IMR-90 (cell line): Measurements from ENCODE around the gene ULK2. TPM values are rescaled to one million over a fixed set of nuclear protein-coding genes. Genes with fewer than 3 reads are reported as not detected.

Source experiments
- ATAC-seq: fragments of 200-7000 bp; cut with Tn5 transposase; 2 replicates; pipeline ENCODE4 v1.9.1; 2020; ENCODE audit warnings: low read depth, mild to moderate bottlenecking, moderate library complexity
- BruUV-seq: library from RNA; stranded (reverse); fragments of 400-500 nt; replicated peaks from 2 replicates; lab custom pipeline; 2021; lab: Mats Ljungman, UMichigan
- CTCF ChIA-PET: fragments of 300-600 bp; formaldehyde crosslinking; extraction: SDS; loops from one replicate; lab custom pipeline; 2021; ENCODE audit warnings: antibody characterized with exemption; lab: Yijun Ruan, JAX
- POLR2A ChIA-PET: fragments of 300-600 bp; sonication (Branson Sonifier 250); formaldehyde crosslinking; loops from one replicate; lab custom pipeline; 2022; ENCODE audit warnings: antibody characterized with exemption; ENCODE audit not compliant: unreplicated experiment; lab: Charles Lee
- DNase-seq: peaks from one replicate; pipeline ENCODE4 v3.0.0; 2013
- H2AFZ ChIP-seq: replicated peaks from 2 replicates; pipeline ENCODE3; 2013; ENCODE audit warnings: low read length, mild to moderate bottlenecking; ENCODE audit not compliant: poor library complexity
- H2AK5ac ChIP-seq: 2 replicates; pipeline ENCODE4 v1.6.1; 2013; ENCODE audit warnings: low read depth, low read length, inconsistent platforms
- H2AK9ac ChIP-seq: replicated peaks from 2 replicates; pipeline ENCODE3; 2013; ENCODE audit warnings: mild to moderate bottlenecking, low read depth, low read length, moderate library complexity; ENCODE audit not compliant: poor library complexity
- H2BK120ac ChIP-seq: 2 replicates; pipeline ENCODE4 v1.6.1; 2013; ENCODE audit warnings: low read depth, low read length, inconsistent platforms
- H2BK15ac ChIP-seq: 3 replicates; pipeline ENCODE4 v1.6.1; 2013; ENCODE audit warnings: low read depth, low read length, inconsistent platforms
- H2BK20ac ChIP-seq: 2 replicates; pipeline ENCODE4 v1.6.1; 2013; ENCODE audit warnings: low read depth, mild to moderate bottlenecking, inconsistent platforms, low read length, moderate library complexity
- H2BK5ac ChIP-seq: 2 replicates; pipeline ENCODE4 v1.6.1; 2013; ENCODE audit warnings: mild to moderate bottlenecking, low read depth, low read length, inconsistent platforms; ENCODE audit not compliant: poor library complexity, severe bottlenecking
- H3K14ac ChIP-seq: replicated peaks from 2 replicates; pipeline ENCODE4 v1.6.1; 2013; ENCODE audit warnings: low read depth, low read length, inconsistent platforms
- H3K18ac ChIP-seq: 2 replicates; pipeline ENCODE4 v1.6.1; 2013; ENCODE audit warnings: low read depth, low read length, control low read depth
- H3K23ac ChIP-seq: 2 replicates; pipeline ENCODE4 v1.6.1; 2013; ENCODE audit warnings: low read depth, low read length, inconsistent platforms
- H3K27ac ChIP-seq: 2 replicates; pipeline ENCODE4 v1.5.1; 2013; ENCODE audit warnings: mild to moderate bottlenecking, control low read depth, low read length; ENCODE audit not compliant: insufficient read depth
- H3K27me3 ChIP-seq: 2 replicates; pipeline ENCODE4 v1.6.1; 2013; ENCODE audit warnings: low read length; ENCODE audit not compliant: control insufficient read depth, insufficient read depth
- H3K36me3 ChIP-seq: 2 replicates; pipeline ENCODE4 v1.6.1; 2013; ENCODE audit warnings: low read length, mixed read lengths; ENCODE audit not compliant: control insufficient read depth, insufficient read depth
- H3K4ac ChIP-seq: 2 replicates; pipeline ENCODE4 v1.6.1; 2013; ENCODE audit warnings: low read depth, low read length, inconsistent platforms
- H3K4me1 ChIP-seq: 2 replicates; pipeline ENCODE4 v1.6.1; 2013; ENCODE audit warnings: low read length, mixed read lengths; ENCODE audit not compliant: control insufficient read depth, insufficient read depth
- H3K4me2 ChIP-seq: 2 replicates; pipeline ENCODE4 v1.6.1; 2013; ENCODE audit warnings: low read depth, mild to moderate bottlenecking, control low read depth, low read length, moderate library complexity
- H3K4me3 ChIP-seq: 2 replicates; pipeline ENCODE4 v1.5.1; 2013; ENCODE audit warnings: low read depth, mild to moderate bottlenecking, control low read depth, low read length, moderate library complexity; ENCODE audit not compliant: insufficient read depth
- H3K56ac ChIP-seq: 2 replicates; pipeline ENCODE4 v1.6.1; 2013; ENCODE audit warnings: low read length, inconsistent platforms; ENCODE audit not compliant: insufficient read depth; ENCODE audit errors: extremely low read depth
- H3K79me1 ChIP-seq, 2 experiments: 2 replicates each; pipeline ENCODE4 v1.6.1; 2013; ENCODE audit warnings: low read length in 2 of 2, inconsistent platforms in 1 of 2, low read depth in 1 of 2
- H3K9ac ChIP-seq: 2 replicates; pipeline ENCODE4 v1.6.1; 2013; ENCODE audit warnings: low read depth, low read length, control low read depth
- H3K9me1 ChIP-seq: 2 replicates; pipeline ENCODE4 v1.6.1; 2013; ENCODE audit warnings: low read length, inconsistent platforms; ENCODE audit not compliant: insufficient read depth
- H3K9me3 ChIP-seq: 2 replicates; pipeline ENCODE4 v1.6.1; 2013; ENCODE audit warnings: low read length; ENCODE audit not compliant: control insufficient read depth, insufficient read depth
- H4K20me1 ChIP-seq: 2 replicates; pipeline ENCODE4 v1.6.1; 2013; ENCODE audit warnings: low read length, inconsistent platforms; ENCODE audit not compliant: insufficient read depth
- H4K5ac ChIP-seq: 2 replicates; pipeline ENCODE4 v1.6.1; 2013; ENCODE audit warnings: mild to moderate bottlenecking, low read depth, low read length, control low read depth
- H4K8ac ChIP-seq, 2 experiments: 2 replicates each; pipeline ENCODE4 v1.6.1; 2013; ENCODE audit warnings: low read depth in 2 of 2, low read length in 2 of 2, control low read depth in 1 of 2, inconsistent platforms in 1 of 2
- H4K91ac ChIP-seq: 2 replicates; pipeline ENCODE4 v1.6.1; 2013; ENCODE audit warnings: low read depth, low read length, inconsistent platforms; ENCODE audit not compliant: insufficient read depth
- BHLHE40 ChIP-seq: fragments of 150-350 bp; IDR thresholded peaks from 2 replicates; pipeline ENCODE4 v1.6.1; 2016; ENCODE audit warnings: mild to moderate bottlenecking, low read depth, low read length
- CEBPB ChIP-seq: IDR thresholded peaks from 2 replicates; pipeline ENCODE4 v1.6.1; 2012; ENCODE audit warnings: low read depth, low read length, improper control_type of control experiment
- FOS ChIP-seq: fragments of 150-350 bp; IDR thresholded peaks from 2 replicates; pipeline ENCODE4 v1.6.1; 2016; ENCODE audit warnings: low read depth, low read length
- MAFK ChIP-seq: IDR thresholded peaks from 2 replicates; pipeline ENCODE4 v1.6.1; 2012; ENCODE audit warnings: low read depth, low read length, improper control_type of control experiment
- RCOR1 ChIP-seq: IDR thresholded peaks from 2 replicates; pipeline ENCODE4 v1.6.1; 2012; ENCODE audit warnings: mild to moderate bottlenecking, low read length, improper control_type of control experiment; ENCODE audit not compliant: insufficient replicate concordance
- RFX5 ChIP-seq: IDR thresholded peaks from 2 replicates; pipeline ENCODE4 v1.8.0; 2012; ENCODE audit warnings: low read depth, mild to moderate bottlenecking, low read length, moderate library complexity
- WGBS, 2 experiments: methylation state at CpG; one replicate each; pipeline versions ENCODE4 v1.1.5 to v1.1.7; 2013; ENCODE audit warnings: missing lambda C conversion rate in 2 of 2; ENCODE audit not compliant: insufficient read length in 1 of 2; ENCODE audit errors: extremely low coverage in 2 of 2; 5-methylcytosine and 5-hydroxymethylcytosine counted together
- dilution Hi-C: fragments of 300-500 bp; cut with HindIII; formaldehyde crosslinking; loops from one replicate; pipeline ENCODE4 v1.14.3; 2018; ENCODE audit warnings: low sequenced_read_pairs; ENCODE audit not compliant: unreplicated experiment
- in situ Hi-C: fragments of 300-500 bp; cut with MboI; formaldehyde crosslinking; loops from 3 replicates; pipeline ENCODE4 v1.14.3; 2019; ENCODE audit warnings: low sequenced_read_pairs, inconsistent platforms, mixed read lengths
- intact Hi-C: fragments of 100-400 bp; cut with micrococcal nuclease; formaldehyde crosslinking; loops from 2 replicates; pipeline ENCODE4 v1.10.0; 2022
- polyA plus RNA-seq, 3 experiments: library from polyadenylated mRNA; depleted of rRNA; stranded (reverse); fragments of >200 nt; gene quantifications; 2 replicates each; pipeline ENCODE4 v1.2.3, GENCODE V29; 2012; ENCODE audit warnings: low replicate concordance in 1 of 3
- total RNA-seq: library from RNA; depleted of rRNA; stranded (reverse); fragments of >200 nt; gene quantifications from 2 replicates; pipeline ENCODE4 v1.2.3, GENCODE V29; 2012
- TF ChIP-seq, protein P1 (sequence below): fragments of 150-350 bp; IDR thresholded peaks from 2 replicates; pipeline ENCODE4 v1.6.1; 2017; ENCODE audit warnings: mild to moderate bottlenecking, antibody characterized with exemption, low read length, low read depth
- TF ChIP-seq, protein P2 (sequence below): fragments of 150-350 bp; IDR thresholded peaks from 2 replicates; pipeline ENCODE4 v1.6.1; 2016; ENCODE audit warnings: low read depth, mild to moderate bottlenecking, low read length, moderate library complexity, borderline replicate concordance

ULK2 gene
- total and polyA plus RNA-seq, 2 of the 4 experiments (the other 2 are of a cell fraction): 8.9 to 10.8 TPM

DNA sequence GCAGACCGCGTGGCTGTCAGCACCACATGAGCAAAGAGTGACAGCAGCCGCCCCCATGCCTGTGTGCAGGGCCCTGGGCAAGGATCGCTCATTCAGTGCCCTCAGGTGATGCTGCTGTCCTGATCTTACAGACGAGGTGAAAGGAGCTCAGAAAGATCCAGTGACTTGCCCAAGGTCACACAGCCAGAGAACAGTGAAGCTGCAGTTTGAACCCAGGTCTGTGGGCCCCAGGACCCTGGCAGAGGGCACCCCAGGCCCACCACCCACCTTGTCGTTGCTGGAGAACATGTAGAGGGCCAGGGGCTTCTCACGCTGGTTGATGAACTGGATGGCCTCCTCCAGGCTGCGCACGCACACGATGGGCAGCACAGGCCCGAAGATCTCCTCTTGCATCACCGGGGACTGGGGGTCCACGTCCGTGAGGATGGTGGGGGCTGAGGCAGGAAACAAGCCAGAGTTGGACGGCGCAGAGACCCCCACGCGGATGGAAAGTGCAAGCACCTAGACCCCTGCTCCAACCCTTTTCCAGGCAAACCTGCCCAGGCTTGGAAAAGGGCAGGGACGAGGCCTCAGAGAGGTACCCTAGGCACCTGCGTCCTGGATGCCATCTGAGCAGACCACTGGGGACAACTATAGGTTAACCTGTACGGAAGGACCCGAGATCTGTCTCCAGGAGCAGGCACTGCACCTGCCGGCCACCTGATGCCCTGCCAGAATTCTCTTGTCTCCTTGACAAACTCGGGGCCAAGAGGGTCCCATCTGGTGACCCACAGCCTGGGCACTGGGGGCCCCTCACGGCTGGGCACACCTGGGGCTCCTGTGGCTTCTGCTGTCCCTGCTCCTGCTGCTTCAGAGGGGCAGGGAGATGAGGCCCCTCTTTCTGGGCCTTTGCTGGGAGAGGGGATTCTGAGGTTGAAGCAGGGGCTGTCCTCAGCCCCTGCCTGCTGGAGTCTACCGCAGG lies 128.2 kb downstream of the ULK2 start:
- ChIA-PET POLR2A (no interaction called here), CTCF (no interaction called here)
- Histone ChIP-seq H3K18ac (no peak overlapping the region), H3K9ac (no peak overlapping the region), H3K23ac (no peak overlapping the region), H3K79me1 (no peaks in the 10 kb centered on the region), H2BK5ac (no peak overlapping the region), H3K4me2 (no peak overlapping the region), H2AK9ac (no peak overlapping the region), H3K9me3 (no peaks in the 10 kb centered on the region), H2AFZ (no peak overlapping the region), H4K5ac (no peak overlapping the region), H3K27ac (no peak overlapping the region), H4K91ac (no peak overlapping the region), H4K20me1 (no peaks in the 10 kb centered on the region), H3K4me1 (no peaks in the 10 kb centered on the region), H2BK120ac (no peak overlapping the region), H3K4ac (no peak overlapping the region), H3K9me1 (no peaks in the 10 kb centered on the region), H3K56ac (no peak overlapping the region), H4K8ac (no peak overlapping the region), H3K4me3 (no peak overlapping the region), H3K27me3 (peaks cover 20% of the 10 kb centered on the region), H2BK20ac (no peak overlapping the region), H2AK5ac (no peak overlapping the region), H3K36me3 (no peaks in the 10 kb centered on the region), H3K14ac (no peak overlapping the region), H2BK15ac (no peak overlapping the region)
- 82% methylated on average over 19 of the region's 26 CpGs; no CpG with 5 or more reads in 1 of the 2 experiments for WGBS, 2 experiments
- no peak for TF ChIP-seq RCOR1
- TF ChIP-seq CEBPB: no peak
- no peak for TF ChIP-seq RFX5
- TF ChIP-seq BHLHE40: no peak
- TF ChIP-seq, protein P1, sequence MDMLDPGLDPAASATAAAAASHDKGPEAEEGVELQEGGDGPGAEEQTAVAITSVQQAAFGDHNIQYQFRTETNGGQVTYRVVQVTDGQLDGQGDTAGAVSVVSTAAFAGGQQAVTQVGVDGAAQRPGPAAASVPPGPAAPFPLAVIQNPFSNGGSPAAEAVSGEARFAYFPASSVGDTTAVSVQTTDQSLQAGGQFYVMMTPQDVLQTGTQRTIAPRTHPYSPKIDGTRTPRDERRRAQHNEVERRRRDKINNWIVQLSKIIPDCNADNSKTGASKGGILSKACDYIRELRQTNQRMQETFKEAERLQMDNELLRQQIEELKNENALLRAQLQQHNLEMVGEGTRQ: no peak
- TF ChIP-seq FOS: no peak
- no peak for TF ChIP-seq MAFK
- TF ChIP-seq, protein P2, sequence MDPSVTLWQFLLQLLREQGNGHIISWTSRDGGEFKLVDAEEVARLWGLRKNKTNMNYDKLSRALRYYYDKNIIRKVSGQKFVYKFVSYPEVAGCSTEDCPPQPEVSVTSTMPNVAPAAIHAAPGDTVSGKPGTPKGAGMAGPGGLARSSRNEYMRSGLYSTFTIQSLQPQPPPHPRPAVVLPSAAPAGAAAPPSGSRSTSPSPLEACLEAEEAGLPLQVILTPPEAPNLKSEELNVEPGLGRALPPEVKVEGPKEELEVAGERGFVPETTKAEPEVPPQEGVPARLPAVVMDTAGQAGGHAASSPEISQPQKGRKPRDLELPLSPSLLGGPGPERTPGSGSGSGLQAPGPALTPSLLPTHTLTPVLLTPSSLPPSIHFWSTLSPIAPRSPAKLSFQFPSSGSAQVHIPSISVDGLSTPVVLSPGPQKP: no peak
- DNase-seq: no peak
- intact Hi-C loops (no loop called here), in situ Hi-C loops (no loop called here), dilution Hi-C loops (no loop called here)
- BruUV-seq: no TSS peak
- ATAC-seq: no peak
